Endothelial cell of umbilical vein (primary cell): Measurements from ENCODE around the gene ARHGAP32. TPM values are rescaled to one million over a fixed set of nuclear protein-coding genes. Genes with fewer than 3 reads are reported as not detected.

Experiments used
- BruUV-seq: library from RNA; stranded (reverse); fragments of 400-500 nt; replicated peaks from 2 replicates; lab custom pipeline; 2021; lab: Mats Ljungman, UMichigan
- CTCF ChIA-PET: fragments of 300-600, 350-600 bp; sonication (Branson Sonifier 250); formaldehyde crosslinking; loops from one replicate; lab custom pipeline; 2021; ENCODE audit warnings: antibody characterized with exemption, inconsistent platforms; lab: Charles Lee
- POLR2A ChIA-PET: fragments of 300-600, 350-600 bp; sonication (Branson Sonifier 250); formaldehyde crosslinking; loops from one replicate; lab custom pipeline; 2021; ENCODE audit warnings: antibody characterized with exemption, inconsistent platforms; lab: Charles Lee
- DNase-seq: peaks from one replicate; pipeline ENCODE4 v3.0.0-alpha.2; 2011; ENCODE audit warnings: low read depth, low spot score
- FAIRE-seq: peaks from 2 replicates; lab custom pipeline; 2011; peaks lifted over from hg19 to GRCh38; lab: Jason Lieb, UNC
- H2AFZ ChIP-seq: 2 replicates; pipeline ENCODE4 v1.6.0; 2012; ENCODE audit warnings: low read depth, low read length, control low read depth, inconsistent platforms
- H3K27ac ChIP-seq: 2 replicates; pipeline ENCODE4 v1.5.1; 2011; ENCODE audit warnings: low read depth, mild to moderate bottlenecking, control low read depth, low read length, moderate library complexity; ENCODE audit not compliant: insufficient read depth
- H3K27me3 ChIP-seq, 2 experiments: 2 replicates each; pipeline versions ENCODE4 v1.6.0 to v1.6.1; 2011; ENCODE audit warnings: low read length in 2 of 2, mixed read lengths in 1 of 2; ENCODE audit not compliant: control insufficient read depth in 2 of 2, insufficient read depth in 2 of 2
- H3K36me3 ChIP-seq, 2 experiments: 2 replicates in 1 of 2; 3 replicates in 1 of 2; pipeline ENCODE4 v1.5.1; 2011; ENCODE audit warnings: low read length in 2 of 2, mild to moderate bottlenecking in 1 of 2, moderate library complexity in 1 of 2; ENCODE audit not compliant: control insufficient read depth in 2 of 2, insufficient read depth in 2 of 2; ENCODE audit errors: extremely low read depth in 1 of 2
- H3K4me1 ChIP-seq: 3 replicates; pipeline ENCODE4 v1.5.1; 2011; ENCODE audit warnings: mild to moderate bottlenecking, low read length; ENCODE audit not compliant: control insufficient read depth, insufficient read depth; ENCODE audit errors: extremely low read depth
- H3K4me2 ChIP-seq: 2 replicates; pipeline ENCODE4 v1.6.1; 2011; ENCODE audit warnings: low read length, control low read depth, mixed read lengths; ENCODE audit not compliant: insufficient read depth
- H3K4me3 ChIP-seq, 3 experiments: fragments of 200-600 bp in 1 of 3; sonication (generic), shearing (Covaris generic) in 1 of 3; replicated peaks in 1 of 3; 2 replicates each; pipeline ENCODE4 v1.5.1; 2011 to 2016; ENCODE audit warnings: control low read depth in 3 of 3, low read length in 3 of 3, mild to moderate bottlenecking in 2 of 3, inconsistent platforms in 1 of 3, low read depth in 1 of 3, moderate library complexity in 1 of 3; ENCODE audit not compliant: insufficient read depth in 1 of 3
- H3K79me2 ChIP-seq: 2 replicates; pipeline ENCODE4 v1.6.0; 2012; ENCODE audit warnings: low read length, inconsistent platforms; ENCODE audit not compliant: control insufficient read depth, insufficient read depth
- H3K9ac ChIP-seq: replicated peaks from 2 replicates; pipeline ENCODE3; 2011; ENCODE audit warnings: low read length, control low read depth; ENCODE audit not compliant: insufficient read depth; ENCODE audit errors: extremely low read depth
- H3K9me1 ChIP-seq: replicated peaks from 3 replicates; pipeline ENCODE4 v1.6.0; 2011; ENCODE audit warnings: mild to moderate bottlenecking, low read length; ENCODE audit not compliant: control insufficient read depth, insufficient read depth; ENCODE audit errors: extremely low read depth
- H3K9me3 ChIP-seq: replicated peaks from 2 replicates; pipeline ENCODE4 v1.5.1; 2012; ENCODE audit warnings: low read length, inconsistent platforms; ENCODE audit not compliant: control insufficient read depth, insufficient read depth
- H4K20me1 ChIP-seq: replicated peaks from 2 replicates; pipeline ENCODE3; 2011; ENCODE audit warnings: mild to moderate bottlenecking, low read length; ENCODE audit not compliant: control insufficient read depth, insufficient read depth; ENCODE audit errors: extremely low read depth
- EZH2 ChIP-seq: IDR thresholded peaks from 2 replicates; pipeline ENCODE4 v1.6.1; 2012; ENCODE audit warnings: borderline replicate concordance, low read depth, mild to moderate bottlenecking, moderate library complexity, low read length, inconsistent platforms; ENCODE audit not compliant: severe bottlenecking
- MYC ChIP-seq: IDR thresholded peaks from one replicate; pipeline ENCODE4 v1.6.1; 2011; ENCODE audit warnings: mild to moderate bottlenecking, low read depth, low read length
- dilution Hi-C: fragments of 300-500 bp; cut with MboI; formaldehyde crosslinking; loops from one replicate; pipeline ENCODE4 v1.15.0; 2019; ENCODE audit warnings: low sequenced_read_pairs; ENCODE audit not compliant: extremely low pct_ligation_motif_present
- intact Hi-C: fragments of 100-400 bp; cut with micrococcal nuclease; formaldehyde crosslinking; loops from one replicate; pipeline ENCODE4 v1.10.0; 2022
- polyA plus RNA-seq, 4 experiments: library from polyadenylated mRNA; depleted of rRNA in 3 of 4; stranded (reverse) in 3 of 4; unstranded in 1 of 4; fragments of >200 nt; gene quantifications; 2 replicates each; pipeline versions ENCODE4 v1.2.1 to v1.2.3, GENCODE V29; 2011 to 2012; ENCODE audit warnings: missing spikeins in 1 of 4
- total RNA-seq: library from RNA; stranded (reverse); gene quantifications from 2 replicates; pipeline ENCODE4 v1.2.3, GENCODE V29; 2021
- TF ChIP-seq, protein P1 (sequence below), 2 donors: IDR thresholded peaks; 1 replicate in 1 of 2; 2 replicates in 1 of 2; pipeline ENCODE4 v1.5.1; 2011; ENCODE audit warnings: low read length in 2 of 2, mild to moderate bottlenecking in 2 of 2, moderate library complexity in 2 of 2, control low read depth in 1 of 2, inconsistent platforms in 1 of 2, low read depth in 1 of 2; ENCODE audit not compliant: insufficient read depth in 1 of 2; ENCODE audit errors: extremely low read depth in 1 of 2

The ARHGAP32 gene
- total and polyA plus RNA-seq, 2 donors (not counting 3 experiments of a cell fraction or from before 2014, with no cell fraction given), result 3.4 to 9.1 TPM

DNA sequence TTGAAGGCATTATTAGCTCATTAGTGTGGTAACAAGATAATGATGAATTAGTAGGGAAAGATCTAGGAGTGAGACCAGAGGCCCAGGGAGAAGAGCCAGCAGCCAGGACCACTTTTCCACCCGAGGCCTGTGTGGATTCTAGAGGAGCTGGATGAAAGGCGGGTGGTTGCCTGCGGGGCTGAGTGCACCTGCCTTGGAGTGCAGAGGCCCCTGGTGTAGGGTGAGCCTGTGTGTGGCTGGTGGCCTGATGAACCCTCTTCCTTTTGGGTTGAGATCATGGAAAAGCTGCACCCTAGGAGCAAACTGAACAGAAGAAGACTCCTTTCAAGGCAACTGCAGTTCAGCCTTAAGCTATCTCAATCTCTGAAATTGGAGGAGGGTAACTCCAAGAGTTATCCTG lies 243.5 kb downstream of the ARHGAP32 start:
- H3K9me1 ChIP-seq, result no peaks in the 10 kb centered on the region
- H3K9me3 ChIP-seq, result no peaks in the 10 kb centered on the region
- H3K27ac ChIP-seq, result no peak overlapping the region
- no TSS peak for BruUV-seq
- no peaks in the 10 kb centered on the region for H4K20me1 ChIP-seq
- POLR2A ChIA-PET, result no interaction called here
- no peak overlapping the region for H3K4me3 ChIP-seq
- TF ChIP-seq MYC, result no peak
- TF ChIP-seq, protein P1, sequence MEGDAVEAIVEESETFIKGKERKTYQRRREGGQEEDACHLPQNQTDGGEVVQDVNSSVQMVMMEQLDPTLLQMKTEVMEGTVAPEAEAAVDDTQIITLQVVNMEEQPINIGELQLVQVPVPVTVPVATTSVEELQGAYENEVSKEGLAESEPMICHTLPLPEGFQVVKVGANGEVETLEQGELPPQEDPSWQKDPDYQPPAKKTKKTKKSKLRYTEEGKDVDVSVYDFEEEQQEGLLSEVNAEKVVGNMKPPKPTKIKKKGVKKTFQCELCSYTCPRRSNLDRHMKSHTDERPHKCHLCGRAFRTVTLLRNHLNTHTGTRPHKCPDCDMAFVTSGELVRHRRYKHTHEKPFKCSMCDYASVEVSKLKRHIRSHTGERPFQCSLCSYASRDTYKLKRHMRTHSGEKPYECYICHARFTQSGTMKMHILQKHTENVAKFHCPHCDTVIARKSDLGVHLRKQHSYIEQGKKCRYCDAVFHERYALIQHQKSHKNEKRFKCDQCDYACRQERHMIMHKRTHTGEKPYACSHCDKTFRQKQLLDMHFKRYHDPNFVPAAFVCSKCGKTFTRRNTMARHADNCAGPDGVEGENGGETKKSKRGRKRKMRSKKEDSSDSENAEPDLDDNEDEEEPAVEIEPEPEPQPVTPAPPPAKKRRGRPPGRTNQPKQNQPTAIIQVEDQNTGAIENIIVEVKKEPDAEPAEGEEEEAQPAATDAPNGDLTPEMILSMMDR (IDR thresholded peaks at IDR 0.05; ENCODE audit: extremely low read depth in 1 of 2, insufficient read depth in 1 of 2, low read depth in 1 of 2, low read length in 2 of 2), result peak in 1 of 2 donors; percentile 30
- H3K79me2 ChIP-seq, result no peaks in the 10 kb centered on the region
- dilution Hi-C loops, result no loop called here
- H3K27me3 ChIP-seq, result peaks cover 4 to 8% of the 10 kb centered on the region in 2 experiments
- no peaks in the 10 kb centered on the region for H3K36me3 ChIP-seq
- FAIRE-seq (no peak), DNase-seq (peak; percentile 13)
- CTCF ChIA-PET, result interaction anchor here (0.5 to 17.4 kb wide), 16 partner anchors 8 to 791 kb away, joined by 3 to 951 read pairs (median 4); partner anchors contain the start of gene KCNJ5
- no peak overlapping the region for H3K9ac ChIP-seq
- no peaks in the 10 kb centered on the region for H3K4me1 ChIP-seq
- no peak overlapping the region for H2AFZ ChIP-seq
- no peak overlapping the region for H3K4me2 ChIP-seq
- intact Hi-C loops, result no loop called here

DNA sequence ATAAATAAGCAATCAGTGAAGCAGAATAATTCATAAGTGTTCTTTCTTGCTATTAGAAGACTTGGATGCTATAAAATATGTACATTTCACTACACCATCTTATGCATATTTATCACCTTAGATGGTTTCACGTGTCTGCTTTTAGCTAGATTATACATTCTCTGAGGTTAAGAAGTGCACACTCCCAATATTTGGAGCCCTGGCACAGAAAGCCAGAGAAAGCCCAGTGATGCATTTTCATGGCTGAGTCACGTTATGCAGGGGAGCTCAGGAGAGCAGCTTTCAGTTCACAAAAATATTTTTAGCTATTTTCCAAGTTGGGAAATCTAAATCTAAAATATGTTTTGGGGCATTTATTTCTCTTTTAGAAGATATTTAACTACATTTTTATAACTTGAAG lies 244.4 kb downstream of the ARHGAP32 start:
- TF ChIP-seq EZH2 (no peak), MYC (no peak)
- H3K4me2 ChIP-seq, result no peak overlapping the region
- H3K4me3 ChIP-seq, result no peak overlapping the region
- no peaks in the 10 kb centered on the region for H4K20me1 ChIP-seq
- ChIA-PET CTCF (interaction anchor here (1.0 to 17.4 kb wide), 10 partner anchors 8 to 775 kb away, joined by 3 to 951 read pairs (median 6); partner anchors contain the start of gene KCNJ5), POLR2A (interaction anchor here (0.6 kb wide), 1 partner anchor 391 kb away, joined by 3 read pairs; no protein-coding TSS in a partner anchor)
- H3K9ac ChIP-seq, result no peak overlapping the region
- H3K9me3 ChIP-seq, result no peaks in the 10 kb centered on the region
- intact Hi-C loops (no loop called here), dilution Hi-C loops (no loop called here)
- H3K27ac ChIP-seq, result no peak overlapping the region
- DNase-seq, result no peak
- H3K36me3 ChIP-seq, result no peaks in the 10 kb centered on the region
- no peaks in the 10 kb centered on the region for H3K4me1 ChIP-seq
- no peak overlapping the region for H2AFZ ChIP-seq
- no peaks in the 10 kb centered on the region for H3K9me1 ChIP-seq
- no TSS peak for BruUV-seq
- no peak for FAIRE-seq
- peaks cover 4 to 6% of the 10 kb centered on the region in 2 experiments for H3K27me3 ChIP-seq
- H3K79me2 ChIP-seq, result no peaks in the 10 kb centered on the region
